Measurements from ENCODE around the gene ADAMTS3.

The ADAMTS3 gene

DNA sequence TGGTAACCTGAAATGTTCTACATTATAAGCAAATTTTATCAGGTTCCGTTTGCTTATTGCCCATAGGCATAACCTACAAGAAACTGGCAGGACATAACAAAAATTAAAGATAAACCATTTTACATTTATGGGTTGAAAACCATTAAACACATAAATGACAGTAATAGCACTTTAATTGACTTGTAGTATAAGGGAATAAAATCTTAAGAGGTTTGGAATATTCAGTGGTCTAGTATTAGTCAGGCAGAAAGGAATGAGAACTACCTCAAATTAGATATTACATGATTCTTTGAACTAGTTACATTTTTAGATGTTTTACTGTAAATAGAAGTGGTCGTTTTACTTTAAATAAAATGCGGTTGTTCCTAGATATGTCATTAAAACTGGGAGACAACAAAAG is 111.9 kb downstream of the ADAMTS3 start:
- Histone ChIP-seq H3K9me2 (replicated peaks; ENCODE audit: low read depth, low read length) (no peaks in the 10 kb centered on the region), H3K36me3 (ENCODE audit: insufficient read depth, low read length) (no peaks in the 10 kb centered on the region), H3K27me3 (ENCODE audit: insufficient read depth, low read length, poor library complexity, severe bottlenecking) (no peaks in the 10 kb centered on the region), H3K4me2 (ENCODE audit: low read depth, low read length, poor library complexity, severe bottlenecking) (no peak overlapping the region), H3K9ac (ENCODE audit: low read depth, low read length, poor library complexity, severe bottlenecking) (no peak overlapping the region), H4K20me1 (ENCODE audit: insufficient read depth, low read length, poor library complexity, severe bottlenecking) (no peaks in the 10 kb centered on the region), H3F3A (ENCODE audit: low read depth) (no peaks in the 10 kb centered on the region), H3K79me2 (ENCODE audit: insufficient read depth, low read length) (no peaks in the 10 kb centered on the region), H2AFZ (ENCODE audit: low read length) (no peak overlapping the region), H3K4me1 (ENCODE audit: insufficient read depth, low read length, poor library complexity, severe bottlenecking) (no peaks in the 10 kb centered on the region), H3K9me3 (ENCODE audit: insufficient read depth, low read depth, low read length) (no peaks in the 10 kb centered on the region), H3K4me3 (ENCODE audit: low read length, poor library complexity, severe bottlenecking) (no peak overlapping the region)
- TF ChIP-seq, protein P1, sequence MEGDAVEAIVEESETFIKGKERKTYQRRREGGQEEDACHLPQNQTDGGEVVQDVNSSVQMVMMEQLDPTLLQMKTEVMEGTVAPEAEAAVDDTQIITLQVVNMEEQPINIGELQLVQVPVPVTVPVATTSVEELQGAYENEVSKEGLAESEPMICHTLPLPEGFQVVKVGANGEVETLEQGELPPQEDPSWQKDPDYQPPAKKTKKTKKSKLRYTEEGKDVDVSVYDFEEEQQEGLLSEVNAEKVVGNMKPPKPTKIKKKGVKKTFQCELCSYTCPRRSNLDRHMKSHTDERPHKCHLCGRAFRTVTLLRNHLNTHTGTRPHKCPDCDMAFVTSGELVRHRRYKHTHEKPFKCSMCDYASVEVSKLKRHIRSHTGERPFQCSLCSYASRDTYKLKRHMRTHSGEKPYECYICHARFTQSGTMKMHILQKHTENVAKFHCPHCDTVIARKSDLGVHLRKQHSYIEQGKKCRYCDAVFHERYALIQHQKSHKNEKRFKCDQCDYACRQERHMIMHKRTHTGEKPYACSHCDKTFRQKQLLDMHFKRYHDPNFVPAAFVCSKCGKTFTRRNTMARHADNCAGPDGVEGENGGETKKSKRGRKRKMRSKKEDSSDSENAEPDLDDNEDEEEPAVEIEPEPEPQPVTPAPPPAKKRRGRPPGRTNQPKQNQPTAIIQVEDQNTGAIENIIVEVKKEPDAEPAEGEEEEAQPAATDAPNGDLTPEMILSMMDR (conservative IDR thresholded peaks at IDR 0.05; ENCODE audit: low read length) = no peak
- no peak for TF ChIP-seq EZH2phosphoT487 (IDR thresholded peaks at IDR 0.05; ENCODE audit: borderline replicate concordance)

DNA sequence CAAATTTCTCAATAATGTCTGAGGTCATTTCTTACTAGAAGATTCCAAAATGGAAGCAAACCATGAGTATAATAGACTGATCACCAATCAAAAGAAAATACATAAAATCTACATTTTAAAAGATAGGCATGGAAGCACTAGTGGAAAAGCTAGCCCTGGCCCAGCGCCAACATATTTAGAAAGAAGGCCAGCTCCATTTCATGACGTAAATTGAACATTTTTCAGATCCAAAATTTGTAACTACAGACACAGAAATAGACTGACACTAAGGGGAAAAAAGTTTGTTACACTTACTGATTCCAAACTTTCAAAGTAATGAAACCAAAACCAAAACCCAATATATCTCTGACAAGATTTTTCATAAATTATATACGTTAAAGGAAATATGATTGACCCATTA is 117.7 kb downstream of the ADAMTS3 start:
- Histone ChIP-seq H3K36me3 (ENCODE audit: insufficient read depth, low read length) (no peaks in the 10 kb centered on the region), H3K4me1 (ENCODE audit: insufficient read depth, low read length, poor library complexity, severe bottlenecking) (no peaks in the 10 kb centered on the region), H3K4me2 (ENCODE audit: low read depth, low read length, poor library complexity, severe bottlenecking) (no peak overlapping the region), H3K9me3 (ENCODE audit: insufficient read depth, low read depth, low read length) (no peaks in the 10 kb centered on the region), H4K20me1 (ENCODE audit: insufficient read depth, low read length, poor library complexity, severe bottlenecking) (no peaks in the 10 kb centered on the region), H3K9ac (ENCODE audit: low read depth, low read length, poor library complexity, severe bottlenecking) (no peak overlapping the region), H3F3A (ENCODE audit: low read depth) (no peaks in the 10 kb centered on the region), H3K79me2 (ENCODE audit: insufficient read depth, low read length) (no peaks in the 10 kb centered on the region), H3K4me3 (ENCODE audit: low read length, poor library complexity, severe bottlenecking) (no peak overlapping the region), H2AFZ (ENCODE audit: low read length) (no peak overlapping the region), H3K27me3 (ENCODE audit: insufficient read depth, low read length, poor library complexity, severe bottlenecking) (no peaks in the 10 kb centered on the region), H3K9me2 (replicated peaks; ENCODE audit: low read depth, low read length) (no peaks in the 10 kb centered on the region)
- TF ChIP-seq, protein P1 (conservative IDR thresholded peaks at IDR 0.05; ENCODE audit: low read length) = no peak
- TF ChIP-seq EZH2phosphoT487 (IDR thresholded peaks at IDR 0.05; ENCODE audit: borderline replicate concordance) = no peak

DNA sequence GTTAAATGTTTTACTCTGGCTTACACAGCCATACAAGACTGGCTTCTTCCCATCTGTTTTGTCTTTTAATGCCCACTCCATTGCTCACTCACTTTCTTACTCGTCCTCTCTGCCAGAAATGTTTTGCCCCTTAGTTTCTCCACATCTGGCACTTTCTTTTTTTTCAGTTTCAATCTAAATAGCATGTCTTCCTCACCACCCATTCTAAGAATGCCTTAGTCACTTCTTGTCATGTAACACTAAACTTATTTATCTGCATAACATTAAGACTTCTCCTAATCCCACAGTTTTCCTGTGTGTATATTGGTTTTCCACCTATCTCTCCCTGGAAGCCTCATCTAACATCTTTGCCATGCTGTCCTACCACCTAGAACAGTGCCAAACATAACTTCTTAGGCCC is 119.3 kb downstream of the ADAMTS3 start:
- H3K4me2 ChIP-seq (ENCODE audit: low read depth, low read length, poor library complexity, severe bottlenecking) = no peak overlapping the region
- H3K79me2 ChIP-seq (ENCODE audit: insufficient read depth, low read length) = no peaks in the 10 kb centered on the region
- no peak overlapping the region for H3K4me3 ChIP-seq (ENCODE audit: low read length, poor library complexity, severe bottlenecking)
- no peaks in the 10 kb centered on the region for H3K36me3 ChIP-seq (ENCODE audit: insufficient read depth, low read length)
- no peaks in the 10 kb centered on the region for H3F3A ChIP-seq (ENCODE audit: low read depth)
- no peak overlapping the region for H3K9ac ChIP-seq (ENCODE audit: low read depth, low read length, poor library complexity, severe bottlenecking)
- H3K9me3 ChIP-seq (ENCODE audit: insufficient read depth, low read depth, low read length) = no peaks in the 10 kb centered on the region
- H2AFZ ChIP-seq (ENCODE audit: low read length) = no peak overlapping the region
- TF ChIP-seq EZH2phosphoT487 (IDR thresholded peaks at IDR 0.05; ENCODE audit: borderline replicate concordance) = no peak
- TF ChIP-seq, protein P1 (conservative IDR thresholded peaks at IDR 0.05; ENCODE audit: low read length) = no peak
- H3K27me3 ChIP-seq (ENCODE audit: insufficient read depth, low read length, poor library complexity, severe bottlenecking) = no peaks in the 10 kb centered on the region
- H3K9me2 ChIP-seq (replicated peaks; ENCODE audit: low read depth, low read length) = no peaks in the 10 kb centered on the region
- H4K20me1 ChIP-seq (ENCODE audit: insufficient read depth, low read length, poor library complexity, severe bottlenecking) = no peaks in the 10 kb centered on the region
- no peaks in the 10 kb centered on the region for H3K4me1 ChIP-seq (ENCODE audit: insufficient read depth, low read length, poor library complexity, severe bottlenecking)
